ENCODE measurements around the gene SLC35A2. TPM values are rescaled to one million over a fixed set of nuclear protein-coding genes. Genes with fewer than 3 reads are reported as not detected.

The SLC35A2 gene
- total RNA-seq, 1 experiment from 2014 or later: 12.7 TPM

- Histone ChIP-seq H3K36me3 (ENCODE audit: insufficient read depth, low read length) (peaks cover 7% of the 10 kb centered on the region), H3K27me3 (ENCODE audit: low read length) (no peaks in the 10 kb centered on the region), H3K9me3 (ENCODE audit: low read length) (no peaks in the 10 kb centered on the region), H3K27ac (ENCODE audit: low read length) (peak overlapping the region; percentile 65), H4K20me1 (ENCODE audit: insufficient read depth, low read depth, low read length) (peaks cover 9% of the 10 kb centered on the region; the same call in 1 of the 2 replicates), H3K9me2 (replicated peaks; ENCODE audit: insufficient read depth, low read length) (no peaks in the 10 kb centered on the region), H3K79me2 (ENCODE audit: low read length) (peaks cover 16% of the 10 kb centered on the region), H2AFZ (ENCODE audit: low read length) (no peak overlapping the region), H3K4me1 (ENCODE audit: low read length) (peaks cover 17% of the 10 kb centered on the region), H3K4me3 (ENCODE audit: low read length) (no peak overlapping the region), H3K9ac (ENCODE audit: low read length) (no peak overlapping the region), H3K4me2 (ENCODE audit: low read depth, low read length, poor library complexity, severe bottlenecking) (no peak overlapping the region)
- no peak for DNase-seq
These were observed 8.7 kb upstream of the SLC35A2 start for GRCh38 chrX:48919947-48920717.

DNA sequence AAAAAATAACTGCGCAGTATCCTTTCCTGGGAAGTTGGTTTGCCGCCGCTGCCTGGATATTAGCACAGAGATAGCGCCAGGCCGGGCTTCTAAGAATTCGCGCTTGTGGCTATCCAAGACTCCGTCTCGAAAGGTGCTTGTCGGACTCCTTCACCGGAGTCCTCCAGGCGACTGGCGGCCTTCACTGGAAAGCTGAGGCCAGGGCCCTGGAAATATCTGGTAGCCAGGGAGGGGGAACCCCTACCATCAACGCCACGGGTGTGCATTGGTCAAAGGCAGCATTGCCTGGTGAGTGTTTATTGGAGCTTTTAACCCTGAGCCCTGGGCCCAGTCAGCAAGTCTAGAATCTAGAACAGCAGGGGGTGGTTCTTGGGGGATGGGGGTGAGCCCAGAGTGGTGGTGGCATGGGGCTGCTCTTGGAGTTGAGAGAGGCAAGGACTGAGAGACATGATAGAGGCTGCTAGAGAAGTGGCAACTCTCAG lies 8.0 kb upstream of the SLC35A2 start:
- Histone ChIP-seq H3K27me3 (ENCODE audit: low read length) (no peaks in the 10 kb centered on the region), H3K36me3 (ENCODE audit: insufficient read depth, low read length) (peaks cover 7% of the 10 kb centered on the region), H3K4me1 (ENCODE audit: low read length) (peaks cover 17% of the 10 kb centered on the region), H4K20me1 (ENCODE audit: insufficient read depth, low read depth, low read length) (peaks cover 9% of the 10 kb centered on the region; the same call in 1 of the 2 replicates), H3K27ac (ENCODE audit: low read length) (peak overlapping the region; percentile 65), H3K9ac (ENCODE audit: low read length) (no peak overlapping the region), H3K9me3 (ENCODE audit: low read length) (no peaks in the 10 kb centered on the region), H3K4me2 (ENCODE audit: low read depth, low read length, poor library complexity, severe bottlenecking) (no peak overlapping the region), H3K4me3 (ENCODE audit: low read length) (0 out of 2 replicates have a peak overlapping the region, but pooled peaks have one; percentile 24), H3K79me2 (ENCODE audit: low read length) (peaks cover 16% of the 10 kb centered on the region), H2AFZ (ENCODE audit: low read length) (no peak overlapping the region), H3K9me2 (replicated peaks; ENCODE audit: insufficient read depth, low read length) (no peaks in the 10 kb centered on the region)
- DNase-seq: no peak

DNA sequence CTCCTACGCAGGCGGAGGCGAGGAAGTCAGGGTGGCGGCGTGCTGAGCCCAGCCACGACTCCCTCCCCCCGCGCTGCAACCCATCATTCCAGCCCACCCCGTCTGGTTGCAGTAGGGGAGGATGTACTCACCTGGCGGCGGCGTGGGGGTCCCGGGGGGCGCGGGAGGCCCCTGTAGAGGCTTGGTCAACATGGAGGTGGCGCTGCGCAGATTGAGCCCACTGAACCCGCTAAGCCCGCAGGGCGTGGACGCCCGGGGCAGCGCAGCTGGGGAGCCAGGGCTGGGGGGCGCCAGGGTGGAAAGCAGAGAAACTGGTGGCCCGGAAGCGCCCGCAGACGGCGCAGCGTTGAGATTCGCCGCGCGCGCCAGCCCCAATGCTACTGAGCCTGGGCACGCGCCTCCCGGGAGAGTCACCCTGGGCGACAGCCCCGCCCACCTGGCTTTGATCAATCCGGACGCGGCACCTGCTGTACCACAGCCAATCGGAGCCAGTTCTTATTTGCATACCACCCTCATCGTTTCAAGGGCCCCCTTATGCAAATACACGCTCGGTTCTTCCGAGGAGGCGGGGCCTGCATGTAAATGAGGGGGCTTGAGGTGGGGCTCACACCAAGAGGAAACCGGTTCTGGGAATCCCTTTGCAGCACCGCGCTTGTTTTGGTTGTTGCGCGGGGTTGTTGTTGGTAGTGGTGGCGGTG lies 7.3 kb upstream of the SLC35A2 start, which contains the start of gene PIM2:
PIM2 (minus strand) TSS at position 382 of the 698 bp plus-strand sequence; CDS start at position 192, 190 bp downstream.
- H3K27me3 ChIP-seq (ENCODE audit: low read length): no peaks in the 10 kb centered on the region
- H3K4me2 ChIP-seq (ENCODE audit: low read depth, low read length, poor library complexity, severe bottlenecking): peak within 1 kb of the TSS; percentile 68
- peak within 1 kb of the TSS; percentile 83 for H3K9ac ChIP-seq (ENCODE audit: low read length)
- peaks cover 17% of the 10 kb centered on the region for H3K4me1 ChIP-seq (ENCODE audit: low read length)
- H3K9me3 ChIP-seq (ENCODE audit: low read length): no peaks in the 10 kb centered on the region
- H4K20me1 ChIP-seq (ENCODE audit: insufficient read depth, low read depth, low read length): peaks cover 9% of the 10 kb centered on the region; the same call in 1 of the 2 replicates
- H3K36me3 ChIP-seq (ENCODE audit: insufficient read depth, low read length): peaks cover 7% of the 10 kb centered on the region; the same call in 1 of the 2 replicates
- peaks cover 16% of the 10 kb centered on the region for H3K79me2 ChIP-seq (ENCODE audit: low read length)
- DNase-seq: peak; percentile 95
- peak within 1 kb of the TSS; percentile 84 for H3K27ac ChIP-seq (ENCODE audit: low read length)
- H2AFZ ChIP-seq (ENCODE audit: low read length): no peak within 1 kb of the TSS
- H3K9me2 ChIP-seq (replicated peaks; ENCODE audit: insufficient read depth, low read length): no peaks in the 10 kb centered on the region
- peak within 1 kb of the TSS; percentile 72 for H3K4me3 ChIP-seq (ENCODE audit: low read length)

GRCh38 chrX:48918301-48918642 lies 6.8 kb upstream of the SLC35A2 start:
- peaks cover 9% of the 10 kb centered on the region; the same call in 1 of the 2 replicates for H4K20me1 ChIP-seq (ENCODE audit: insufficient read depth, low read depth, low read length)
- no peaks in the 10 kb centered on the region for H3K27me3 ChIP-seq (ENCODE audit: low read length)
- H3K79me2 ChIP-seq (ENCODE audit: low read length): peaks cover 16% of the 10 kb centered on the region
- peaks cover 7% of the 10 kb centered on the region; the same call in 1 of the 2 replicates for H3K36me3 ChIP-seq (ENCODE audit: insufficient read depth, low read length)
- DNase-seq: no peak
- peak overlapping the region; percentile 84 for H3K27ac ChIP-seq (ENCODE audit: low read length)
- no peak overlapping the region for H2AFZ ChIP-seq (ENCODE audit: low read length)
- H3K9me2 ChIP-seq (replicated peaks; ENCODE audit: insufficient read depth, low read length): no peaks in the 10 kb centered on the region
- peak overlapping the region; percentile 83 for H3K9ac ChIP-seq (ENCODE audit: low read length)
- no peaks in the 10 kb centered on the region for H3K9me3 ChIP-seq (ENCODE audit: low read length)
- H3K4me2 ChIP-seq (ENCODE audit: low read depth, low read length, poor library complexity, severe bottlenecking): peak overlapping the region; percentile 65
- peaks cover 17% of the 10 kb centered on the region for H3K4me1 ChIP-seq (ENCODE audit: low read length)
- peak overlapping the region; percentile 72 for H3K4me3 ChIP-seq (ENCODE audit: low read length)

GRCh38 chrX:48917139-48918001 lies 5.9 kb upstream of the SLC35A2 start:
- peaks cover 7% of the 10 kb centered on the region; the same call in 1 of the 2 replicates for H3K36me3 ChIP-seq (ENCODE audit: insufficient read depth, low read length)
- peak overlapping the region; percentile 68 for H3K4me2 ChIP-seq (ENCODE audit: low read depth, low read length, poor library complexity, severe bottlenecking)
- no peaks in the 10 kb centered on the region for H3K9me3 ChIP-seq (ENCODE audit: low read length)
- H3K9ac ChIP-seq (ENCODE audit: low read length): peak overlapping the region; percentile 83
- DNase-seq: peak; percentile 95
- no peak overlapping the region for H2AFZ ChIP-seq (ENCODE audit: low read length)
- peaks cover 19% of the 10 kb centered on the region for H3K4me1 ChIP-seq (ENCODE audit: low read length)
- peak overlapping the region; percentile 72 for H3K4me3 ChIP-seq (ENCODE audit: low read length)
- peaks cover 16% of the 10 kb centered on the region for H3K79me2 ChIP-seq (ENCODE audit: low read length)
- H4K20me1 ChIP-seq (ENCODE audit: insufficient read depth, low read depth, low read length): peaks cover 9% of the 10 kb centered on the region; the same call in 1 of the 2 replicates
- H3K27ac ChIP-seq (ENCODE audit: low read length): peak overlapping the region; percentile 70
- H3K9me2 ChIP-seq (replicated peaks; ENCODE audit: insufficient read depth, low read length): no peaks in the 10 kb centered on the region
- H3K27me3 ChIP-seq (ENCODE audit: low read length): no peaks in the 10 kb centered on the region

GRCh38 chrX:48914593-48915493 lies 3.4 kb upstream of the SLC35A2 start:
- Histone ChIP-seq H3K9me2 (replicated peaks; ENCODE audit: insufficient read depth, low read length) (no peaks in the 10 kb centered on the region), H3K79me2 (ENCODE audit: low read length) (peaks cover 32% of the 10 kb centered on the region), H3K4me2 (ENCODE audit: low read depth, low read length, poor library complexity, severe bottlenecking) (no peak overlapping the region), H3K4me3 (ENCODE audit: low read length) (no peak overlapping the region), H2AFZ (ENCODE audit: low read length) (no peak overlapping the region), H3K27ac (ENCODE audit: low read length) (no peak overlapping the region), H3K36me3 (ENCODE audit: insufficient read depth, low read length) (peaks cover 7% of the 10 kb centered on the region; the same call in 1 of the 2 replicates), H3K9ac (ENCODE audit: low read length) (no peak overlapping the region), H3K4me1 (ENCODE audit: low read length) (peaks cover 27% of the 10 kb centered on the region), H4K20me1 (ENCODE audit: insufficient read depth, low read depth, low read length) (peaks cover 9% of the 10 kb centered on the region; the same call in 1 of the 2 replicates), H3K27me3 (ENCODE audit: low read length) (no peaks in the 10 kb centered on the region), H3K9me3 (ENCODE audit: low read length) (no peaks in the 10 kb centered on the region)
- DNase-seq: no peak
